ENCODE results near the gene FIGN.

DNA sequence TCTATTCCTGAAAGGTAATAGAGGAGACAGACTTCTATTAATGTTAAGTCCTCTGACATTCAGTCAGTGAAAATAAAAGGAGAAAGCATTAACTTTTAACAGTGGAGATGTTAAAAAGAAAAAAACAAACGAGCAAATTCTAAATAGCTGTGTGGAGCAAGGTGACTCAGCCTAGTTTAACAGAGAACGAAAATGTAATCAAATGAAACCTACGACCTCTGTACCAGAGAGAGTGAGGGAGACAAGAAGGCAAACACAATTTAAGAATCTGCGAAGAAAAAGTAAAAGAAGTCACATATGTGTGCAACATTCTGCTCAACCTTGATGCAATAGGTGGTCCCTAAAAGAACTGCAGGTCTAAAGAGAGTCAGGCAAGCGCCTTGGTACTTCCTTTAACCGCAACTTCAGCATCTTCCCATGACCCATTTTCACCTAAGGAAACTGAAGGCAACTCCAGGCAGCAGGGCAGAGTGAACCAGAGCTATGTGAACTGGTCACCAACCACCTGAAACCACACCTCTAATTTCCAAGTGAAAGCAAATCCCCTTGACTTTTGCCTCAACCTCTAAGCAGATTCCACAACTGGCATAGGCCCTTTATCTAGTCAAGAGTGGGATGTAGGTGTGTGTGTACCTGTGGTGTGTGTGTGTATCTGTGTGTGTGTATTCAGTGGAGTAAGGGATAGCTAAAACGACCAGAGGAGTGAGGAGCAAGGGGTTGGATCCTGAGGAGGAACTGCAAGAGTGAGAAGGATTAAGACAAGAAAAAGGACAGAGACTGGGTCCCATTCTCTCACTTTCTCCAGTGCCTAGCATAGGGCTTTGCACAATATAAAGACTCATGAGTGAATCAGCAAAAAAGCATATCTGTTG is 43.0 kb downstream of the FIGN start:
- TF ChIP-seq, protein P1, sequence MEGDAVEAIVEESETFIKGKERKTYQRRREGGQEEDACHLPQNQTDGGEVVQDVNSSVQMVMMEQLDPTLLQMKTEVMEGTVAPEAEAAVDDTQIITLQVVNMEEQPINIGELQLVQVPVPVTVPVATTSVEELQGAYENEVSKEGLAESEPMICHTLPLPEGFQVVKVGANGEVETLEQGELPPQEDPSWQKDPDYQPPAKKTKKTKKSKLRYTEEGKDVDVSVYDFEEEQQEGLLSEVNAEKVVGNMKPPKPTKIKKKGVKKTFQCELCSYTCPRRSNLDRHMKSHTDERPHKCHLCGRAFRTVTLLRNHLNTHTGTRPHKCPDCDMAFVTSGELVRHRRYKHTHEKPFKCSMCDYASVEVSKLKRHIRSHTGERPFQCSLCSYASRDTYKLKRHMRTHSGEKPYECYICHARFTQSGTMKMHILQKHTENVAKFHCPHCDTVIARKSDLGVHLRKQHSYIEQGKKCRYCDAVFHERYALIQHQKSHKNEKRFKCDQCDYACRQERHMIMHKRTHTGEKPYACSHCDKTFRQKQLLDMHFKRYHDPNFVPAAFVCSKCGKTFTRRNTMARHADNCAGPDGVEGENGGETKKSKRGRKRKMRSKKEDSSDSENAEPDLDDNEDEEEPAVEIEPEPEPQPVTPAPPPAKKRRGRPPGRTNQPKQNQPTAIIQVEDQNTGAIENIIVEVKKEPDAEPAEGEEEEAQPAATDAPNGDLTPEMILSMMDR (IDR thresholded peaks at IDR 0.05), result no peak
- TF ChIP-seq POLR2A (IDR thresholded peaks at IDR 0.05), result no peak
